HepG2 (cell line): Measurements from ENCODE around the gene CD33. TPM values are rescaled to one million over a fixed set of nuclear protein-coding genes. Genes with fewer than 3 reads are reported as not detected.

Experiments
- ATAC-seq: fragments of 200-7000 bp; cut with Tn5 transposase; 3 replicates; pipeline ENCODE4 v1.9.1; 2020; ENCODE audit warnings: mild to moderate bottlenecking, moderate library complexity
- BruUV-seq: library from RNA; stranded (reverse); fragments of 400-500 nt; replicated peaks from 2 replicates; lab custom pipeline; 2021; lab: Mats Ljungman, UMichigan
- CTCF ChIA-PET: fragments of 300-600 bp; formaldehyde crosslinking; extraction: SDS; loops from one replicate; lab custom pipeline; 2021; ENCODE audit warnings: low total read pairs, inconsistent platforms, low intra/inter-chr PET ratio; lab: Yijun Ruan, JAX
- POLR2A ChIA-PET: fragments of 350-600 bp; sonication (Branson Sonifier 250); formaldehyde crosslinking; loops from one replicate; lab custom pipeline; 2020; ENCODE audit warnings: antibody characterized with exemption, inconsistent platforms; lab: Yijun Ruan, JAX
- DNase-seq: peaks from one replicate; pipeline ENCODE4 v3.0.0-alpha.2; 2015; ENCODE audit warnings: low spot score
- FAIRE-seq: peaks from 3 replicates; lab custom pipeline; 2011; peaks lifted over from hg19 to GRCh38; lab: Jason Lieb, UNC
- H2AFZ ChIP-seq: one replicate; pipeline ENCODE4 v1.6.1; 2011; ENCODE audit warnings: low read length, inconsistent platforms
- H3K27ac ChIP-seq: fragments of 300-600 bp; 3 replicates; pipeline ENCODE4 v1.8.0; 2011; ENCODE audit warnings: mixed run types, mild to moderate bottlenecking, mixed read lengths, low read length, inconsistent platforms; ENCODE audit not compliant: insufficient read depth; ENCODE audit errors: extremely low read length
- H3K27me3 ChIP-seq, 2 experiments: fragments of 200-600 bp in 1 of 2; 2 replicates in 1 of 2; 3 replicates in 1 of 2; pipeline versions ENCODE4 v1.6.0 to v1.8.0; 2011; ENCODE audit warnings: low read length in 2 of 2, mild to moderate bottlenecking in 2 of 2, moderate library complexity in 2 of 2, inconsistent platforms in 1 of 2; ENCODE audit not compliant: insufficient read depth in 2 of 2, control insufficient read depth in 1 of 2
- H3K36me3 ChIP-seq, 2 experiments: fragments of 200-600 bp in 1 of 2; replicated peaks in 1 of 2; 2 replicates in 1 of 2; 3 replicates in 1 of 2; pipeline versions ENCODE4 v1.5.1 to v1.8.0; 2011; ENCODE audit warnings: low read length in 2 of 2, inconsistent platforms in 1 of 2; ENCODE audit not compliant: insufficient read depth in 2 of 2, control insufficient read depth in 1 of 2
- H3K4me1 ChIP-seq: 2 replicates; pipeline ENCODE4 v1.5.1; 2012; ENCODE audit warnings: low read length, inconsistent platforms; ENCODE audit not compliant: insufficient read depth
- H3K4me2 ChIP-seq: 2 replicates; pipeline ENCODE4 v1.6.0; 2011; ENCODE audit warnings: low read depth, low read length, inconsistent platforms
- H3K4me3 ChIP-seq, 3 experiments: fragments of 200-600 bp in 1 of 3; sonication (generic), shearing (Covaris generic) in 1 of 3; replicated peaks in 1 of 3; 2 replicates each; pipeline ENCODE4 v1.5.1; 2011 to 2016; ENCODE audit warnings: low read length in 3 of 3, inconsistent platforms in 2 of 3, low read depth in 2 of 3, mild to moderate bottlenecking in 2 of 3, control low read depth in 1 of 3, mixed read lengths in 1 of 3; ENCODE audit not compliant: insufficient read depth in 1 of 3
- H3K79me2 ChIP-seq: one replicate; pipeline ENCODE4 v1.6.1; 2011; ENCODE audit warnings: low read length, inconsistent platforms; ENCODE audit not compliant: insufficient read depth
- H3K9ac ChIP-seq: 2 replicates; pipeline ENCODE4 v1.6.0; 2011; ENCODE audit warnings: mild to moderate bottlenecking, low read depth, low read length, inconsistent platforms; ENCODE audit not compliant: insufficient read depth
- H3K9me3 ChIP-seq: 2 replicates; pipeline ENCODE4 v1.5.1; 2012; ENCODE audit warnings: mild to moderate bottlenecking, low read length
- H4K20me1 ChIP-seq: 2 replicates; pipeline ENCODE4 v1.6.0; 2011; ENCODE audit warnings: inconsistent platforms, mild to moderate bottlenecking, low read length, moderate library complexity; ENCODE audit not compliant: insufficient read depth
- MAFK ChIP-seq, 2 experiments: IDR thresholded peaks in 1 of 2; conservative IDR thresholded peaks in 1 of 2; 2 replicates each; pipeline ENCODE4 v1.6.1; 2011; ENCODE audit warnings: improper control_type of control experiment in 2 of 2, low read length in 2 of 2
- SIN3B ChIP-seq: fragments of 150-350 bp; IDR thresholded peaks from 2 replicates; pipeline ENCODE4 v1.6.1; 2014; ENCODE audit warnings: low read length
- ZNF614 ChIP-seq: IDR thresholded peaks from 2 replicates; pipeline ENCODE4 v1.6.1; 2018; ENCODE audit warnings: missing biosample characterization, missing genetic modification reagents, inconsistent platforms, borderline replicate concordance
- ZNF768 ChIP-seq: sonication (generic); formaldehyde crosslinking; IDR thresholded peaks from 2 replicates; pipeline ENCODE4 v1.4.0; 2020; ENCODE audit warnings: missing genetic modification reagents
- WGBS: methylation state at CpG from one replicate; pipeline ENCODE4 v1.1.6; 2017; ENCODE audit warnings: low lambda C conversion rate; 5-methylcytosine and 5-hydroxymethylcytosine counted together
- in situ Hi-C: cut with HindIII; loops from 2 replicates; pipeline ENCODE4 v1.10.0; 2017; ENCODE audit warnings: low pct_unique_long_range_greater_than_20kb; ENCODE audit not compliant: extremely low pct_ligation_motif_present
- intact Hi-C: fragments of 100-400 bp; cut with micrococcal nuclease; formaldehyde crosslinking; loops from one replicate; pipeline ENCODE4 v1.10.0; 2022; ENCODE audit not compliant: unreplicated experiment
- polyA plus RNA-seq, 8 experiments: library from polyadenylated mRNA; depleted of rRNA in 3 of 8; stranded (reverse) in 7 of 8; unstranded in 1 of 8; fragments of >200 nt; fragmentation: Illumina TruSeq in 4 of 8; extraction: Trizol in 4 of 8; gene quantifications; 2 replicates each; pipeline versions ENCODE4 v1.2.1 to v1.2.3, GENCODE V29; 2011 to 2016; ENCODE audit warnings: low read depth in 4 of 8, missing spikeins in 1 of 8, mixed read lengths in 1 of 8; ENCODE audit not compliant: insufficient read depth in 1 of 8
- total RNA-seq, 5 experiments: library from RNA; depleted of rRNA; stranded (reverse); fragments of >200 nt; fragmentation: Illumina TruSeq; extraction: Trizol; gene quantifications; 2 replicates each; pipeline ENCODE4 v1.2.3, GENCODE V29; 2016; ENCODE audit warnings: low read depth in 1 of 5
- TF ChIP-seq, protein P1 (sequence below): sonication (generic); formaldehyde crosslinking; IDR thresholded peaks from 2 replicates; pipeline ENCODE4 v1.5.0; 2020; ENCODE audit warnings: missing genetic modification reagents, mild to moderate bottlenecking, borderline replicate concordance

The CD33 gene
- total and polyA plus RNA-seq, 2 of the 13 experiments (the other 11 are each of a cell fraction or from before 2014, with no cell fraction given), result 0.29 TPM; not detected in 1

DNA sequence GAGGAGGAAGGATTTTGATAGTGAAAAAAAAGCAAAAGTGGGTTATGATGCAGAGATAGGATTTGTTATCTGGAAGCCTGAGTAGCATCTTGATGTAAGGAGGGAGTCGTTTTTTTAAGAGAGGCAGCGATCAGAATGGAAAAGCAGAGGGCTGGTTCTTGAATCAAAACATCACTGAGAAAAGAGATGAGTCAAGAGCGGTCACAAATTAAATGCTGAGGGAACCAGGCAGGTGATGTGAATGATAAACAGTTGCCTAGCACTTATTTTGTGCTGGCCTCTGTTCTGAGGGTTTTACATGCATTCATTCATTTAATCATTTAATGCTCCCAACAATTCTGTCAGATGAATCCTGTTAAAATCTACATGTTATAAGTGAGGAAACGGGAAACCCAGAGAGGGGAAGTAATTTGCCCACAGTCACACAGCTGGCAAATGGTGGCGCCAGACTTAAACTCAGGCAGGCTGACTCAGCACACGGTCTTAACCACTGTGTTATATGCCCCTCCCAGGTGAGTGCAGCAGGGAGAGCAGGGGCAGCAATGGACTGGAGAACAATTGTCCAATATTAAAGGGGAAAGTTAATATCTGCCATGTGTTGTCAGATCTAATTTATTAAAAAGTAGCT, 47.4 kb downstream of the CD33 start:
- TF ChIP-seq ZNF768 (CRISPR knock-in tag) (peak; percentile 61; the same call in 1 of the 2 replicates), ZNF614 (CRISPR knock-in tag) (no peak)
- TF ChIP-seq, protein P1, sequence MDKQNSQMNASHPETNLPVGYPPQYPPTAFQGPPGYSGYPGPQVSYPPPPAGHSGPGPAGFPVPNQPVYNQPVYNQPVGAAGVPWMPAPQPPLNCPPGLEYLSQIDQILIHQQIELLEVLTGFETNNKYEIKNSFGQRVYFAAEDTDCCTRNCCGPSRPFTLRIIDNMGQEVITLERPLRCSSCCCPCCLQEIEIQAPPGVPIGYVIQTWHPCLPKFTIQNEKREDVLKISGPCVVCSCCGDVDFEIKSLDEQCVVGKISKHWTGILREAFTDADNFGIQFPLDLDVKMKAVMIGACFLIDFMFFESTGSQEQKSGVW (CRISPR knock-in tag), result no peak
- no peaks in the 10 kb centered on the region for H3K36me3 ChIP-seq
- ATAC-seq, result no peak
- POLR2A ChIA-PET, result no interaction called here
- no TSS peak for BruUV-seq
- no peak for DNase-seq
- no peak overlapping the region for H3K4me3 ChIP-seq
- H3K9ac ChIP-seq, result no peak overlapping the region
- H3K9me3 ChIP-seq, result no peaks in the 10 kb centered on the region
- peaks cover 8% of the 10 kb centered on the region; the same call in 1 of the 2 replicates for H3K4me1 ChIP-seq
- H2AFZ ChIP-seq, result no peak overlapping the region
- intact Hi-C loops (no loop called here), in situ Hi-C loops (no loop called here)
- WGBS, result 8% methylated on average over 6 of the region's 6 CpGs
- H4K20me1 ChIP-seq, result no peaks in the 10 kb centered on the region
- no peak overlapping the region for H3K27ac ChIP-seq
- CTCF ChIA-PET, result no interaction called here
- no peak overlapping the region for H3K4me2 ChIP-seq
- no peaks in the 10 kb centered on the region for H3K79me2 ChIP-seq
- no peak for FAIRE-seq
- peaks cover 2 to 16% of the 10 kb centered on the region in 2 experiments; a peak in 4 of 5 replicates for H3K27me3 ChIP-seq

DNA sequence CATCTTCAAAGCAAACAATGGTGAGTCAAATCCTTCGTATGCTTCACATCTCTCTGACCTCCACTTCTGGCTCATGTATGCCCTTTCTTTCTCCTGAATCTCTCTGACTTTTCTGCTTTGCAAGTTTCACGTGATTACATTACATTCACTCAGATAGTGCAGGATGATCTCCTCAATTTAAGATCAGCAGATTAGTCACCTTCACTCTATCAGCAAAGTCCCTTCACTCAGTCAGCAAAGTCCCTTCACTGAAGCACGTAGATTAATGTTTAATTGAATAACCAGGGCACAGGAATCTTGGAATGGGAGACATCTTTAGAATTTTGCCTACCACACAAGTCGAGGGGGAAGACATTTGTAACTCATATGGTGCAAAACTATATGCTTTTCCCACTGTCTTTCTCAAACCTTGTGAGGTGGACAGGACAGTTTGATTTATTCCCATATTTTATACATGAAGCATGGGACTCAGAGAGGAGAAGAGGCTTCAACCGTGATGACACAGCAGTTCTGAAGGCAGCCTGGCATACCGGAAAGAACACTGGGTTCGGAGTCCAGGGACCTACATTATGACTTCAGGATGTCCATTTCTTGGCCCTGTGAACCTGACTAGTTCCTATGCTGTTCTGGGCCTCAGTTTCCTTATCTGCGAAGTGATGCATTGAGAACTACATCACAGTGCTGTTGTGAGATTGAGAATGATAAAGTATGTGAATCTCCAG, 49.3 kb downstream of the CD33 start:
- no peaks in the 10 kb centered on the region for H3K9me3 ChIP-seq
- CTCF ChIA-PET, result no interaction called here
- H2AFZ ChIP-seq, result no peak overlapping the region
- no TSS peak for BruUV-seq
- no peak overlapping the region for H3K27ac ChIP-seq
- peaks cover 2 to 16% of the 10 kb centered on the region in 2 experiments; a peak in 4 of 5 replicates for H3K27me3 ChIP-seq
- WGBS, result 3% methylated on average over 7 of the region's 8 CpGs
- no peaks in the 10 kb centered on the region for H3K36me3 ChIP-seq
- DNase-seq (no peak), FAIRE-seq (no peak)
- H3K79me2 ChIP-seq, result no peaks in the 10 kb centered on the region
- POLR2A ChIA-PET, result no interaction called here
- intact Hi-C loops (no loop called here), in situ Hi-C loops (no loop called here)
- no peaks in the 10 kb centered on the region for H4K20me1 ChIP-seq
- H3K4me2 ChIP-seq, result no peak overlapping the region
- H3K4me3 ChIP-seq, result no peak overlapping the region
- H3K9ac ChIP-seq, result no peak overlapping the region
- TF ChIP-seq SIN3B (no peak), MAFK (conservative IDR thresholded peaks at IDR 0.05 in 1 of 2, IDR thresholded peaks at IDR 0.05 in 1 of 2; ENCODE audit: low read length in 2 of 2) (peak; percentile 45 to 58; a peak in 2 of 4 replicates)
- TF ChIP-seq, all 625 proteins: peak for 1
- H3K4me1 ChIP-seq, result peaks cover 8% of the 10 kb centered on the region; the same call in 1 of the 2 replicates
- ATAC-seq, result no peak
